K562 (cell line): ENCODE data around the gene PYM1. TPM values are rescaled to one million over a fixed set of nuclear protein-coding genes. Genes with fewer than 3 reads are reported as not detected.
A peak's percentile ranks its signal among the peaks of the same experiment; 100 is the strongest.

ENCODE experiments used
- ATAC-seq: fragments of 200-7000 bp; cut with Tn5 transposase; 3 replicates; pipeline ENCODE4 v1.9.1; 2020; ENCODE audit warnings: moderate library complexity
- BruUV-seq: library from RNA; stranded (reverse); fragments of 400-500 nt; replicated peaks from 2 replicates; lab custom pipeline; 2021; lab: Mats Ljungman, UMichigan
- CTCF ChIA-PET: fragments of 300-600 bp; formaldehyde crosslinking; extraction: SDS; loops from one replicate; lab custom pipeline; 2021; ENCODE audit warnings: low intra/inter-chr PET ratio; lab: Yijun Ruan, JAX
- POLR2A ChIA-PET: fragments of 300-600, 350-650 bp; sonication (Branson Sonifier 250); formaldehyde crosslinking; extraction: SDS; loops from one replicate; lab custom pipeline; 2021; ENCODE audit warnings: antibody characterized with exemption, inconsistent platforms; lab: Yijun Ruan, JAX
- DNase-seq, 4 experiments: peaks; one replicate each; pipeline versions ENCODE4 v3.0.0 to v3.0.0-alpha.2; 2011 to 2018; ENCODE audit warnings: low spot score in 3 of 4, mixed read lengths in 3 of 4; ENCODE audit errors: extremely low read depth in 1 of 4
- FAIRE-seq: peaks from 2 replicates; lab custom pipeline; 2011; peaks lifted over from hg19 to GRCh38; lab: Jason Lieb, UNC
- H2AFZ ChIP-seq: 2 replicates; pipeline ENCODE4 v1.6.0; 2011; ENCODE audit warnings: low read depth, low read length, control low read depth, inconsistent platforms
- H3K27ac ChIP-seq: fragments of 200-600 bp; 3 replicates; pipeline ENCODE4 v1.8.0; 2011; ENCODE audit warnings: low read depth, mild to moderate bottlenecking, control low read depth, inconsistent platforms, low read length, moderate library complexity, mixed read lengths; ENCODE audit errors: extremely low read depth
- H3K27me3 ChIP-seq, 2 experiments: fragments of 300-600 bp in 1 of 2; 2 replicates in 1 of 2; 3 replicates in 1 of 2; pipeline versions ENCODE4 v1.6.0 to v1.8.0; 2011; ENCODE audit warnings: inconsistent platforms in 2 of 2, low read length in 2 of 2, mild to moderate bottlenecking in 1 of 2, mixed read lengths in 1 of 2, moderate library complexity in 1 of 2; ENCODE audit not compliant: control insufficient read depth in 2 of 2, insufficient read depth in 2 of 2
- H3K36me3 ChIP-seq: fragments of 300-600 bp; 3 replicates; pipeline ENCODE4 v1.8.0; 2011; ENCODE audit warnings: mild to moderate bottlenecking, low read length, inconsistent platforms; ENCODE audit not compliant: control insufficient read depth, insufficient read depth
- H3K4me1 ChIP-seq, 2 experiments: fragments of 200-600 bp in 1 of 2; replicated peaks in 1 of 2; 2 replicates in 1 of 2; 3 replicates in 1 of 2; pipeline versions ENCODE4 v1.5.1 to v1.8.0; 2011; ENCODE audit warnings: inconsistent platforms in 2 of 2, low read length in 2 of 2, mild to moderate bottlenecking in 1 of 2, mixed read lengths in 1 of 2, moderate library complexity in 1 of 2; ENCODE audit not compliant: control insufficient read depth in 2 of 2, insufficient read depth in 2 of 2
- H3K4me2 ChIP-seq: 2 replicates; pipeline ENCODE4 v1.6.1; 2011; ENCODE audit warnings: low read length, control low read depth, inconsistent platforms, mixed read lengths; ENCODE audit not compliant: insufficient read depth
- H3K4me3 ChIP-seq: fragments of 200-600 bp; sonication (generic), shearing (Covaris generic); 2 replicates; pipeline ENCODE4 v1.5.1; 2016; ENCODE audit warnings: control low read depth, inconsistent platforms
- H3K79me2 ChIP-seq: fragments of 200-600 bp; 3 replicates; pipeline ENCODE4 v1.8.0; 2011; ENCODE audit warnings: low read length, inconsistent platforms; ENCODE audit not compliant: control insufficient read depth, insufficient read depth
- H3K9ac ChIP-seq, 2 experiments: 2 replicates each; pipeline versions ENCODE4 v1.6.0 to v1.6.1; 2011; ENCODE audit warnings: low read depth in 2 of 2, low read length in 2 of 2, control low read depth in 1 of 2, inconsistent platforms in 1 of 2, mild to moderate bottlenecking in 1 of 2, mixed read lengths in 1 of 2; ENCODE audit not compliant: insufficient read depth in 1 of 2
- H3K9me1 ChIP-seq: one replicate; pipeline ENCODE4 v1.6.0; 2011; ENCODE audit warnings: inconsistent platforms, mild to moderate bottlenecking, low read length, moderate library complexity; ENCODE audit not compliant: control insufficient read depth, insufficient read depth
- H3K9me3 ChIP-seq: replicated peaks from 2 replicates; pipeline ENCODE4 v1.5.1; 2011; ENCODE audit warnings: low read depth, low read length, inconsistent platforms; ENCODE audit not compliant: control insufficient read depth, insufficient read depth
- H4K20me1 ChIP-seq: replicated peaks from 2 replicates; pipeline ENCODE4 v1.6.1; 2011; ENCODE audit warnings: low read length, inconsistent platforms, mixed read lengths; ENCODE audit not compliant: control insufficient read depth, insufficient read depth
- BRF2 ChIP-seq: IDR thresholded peaks from 3 replicates; pipeline ENCODE4 v1.6.1; 2011; ENCODE audit warnings: borderline replicate concordance, mild to moderate bottlenecking; ENCODE audit not compliant: insufficient read length, insufficient read depth
- CBFA2T3 ChIP-seq: fragments of 450-650 bp; IDR thresholded peaks from 2 replicates; pipeline ENCODE4 v1.6.1; 2017
- LARP7 ChIP-seq: fragments of 450-650 bp; IDR thresholded peaks from 2 replicates; pipeline ENCODE4 v1.6.1; 2016
- MLLT1 ChIP-seq, 2 experiments: fragments of 450-650 bp; IDR thresholded peaks; 2 replicates each; pipeline ENCODE4 v1.6.1; 2016
- NCOA1 ChIP-seq: fragments of 450-650 bp; IDR thresholded peaks from 2 replicates; pipeline ENCODE4 v1.6.1; 2016; ENCODE audit warnings: low read depth
- NCOA4 ChIP-seq: fragments of 450-650 bp; IDR thresholded peaks from 2 replicates; pipeline ENCODE4 v1.6.1; 2018; ENCODE audit warnings: mild to moderate bottlenecking; ENCODE audit not compliant: partially characterized antibody
- NFRKB ChIP-seq: fragments of 450-650 bp; IDR thresholded peaks from 2 replicates; pipeline ENCODE4 v1.6.1; 2016; ENCODE audit warnings: low read depth
- SAFB2 ChIP-seq: fragments of 200-400 bp; formaldehyde crosslinking; IDR thresholded peaks from 2 replicates; pipeline ENCODE4 v1.6.1; 2018; ENCODE audit warnings: borderline replicate concordance, low read length, low read depth, moderate library complexity; ENCODE audit not compliant: severe bottlenecking
- SMARCA4 ChIP-seq: fragments of 450-650 bp; IDR thresholded peaks from 2 replicates; pipeline ENCODE4 v1.6.1; 2016
- SMARCE1 ChIP-seq: fragments of 450-650 bp; IDR thresholded peaks from 2 replicates; pipeline ENCODE4 v1.7.1; 2016; ENCODE audit warnings: mild to moderate bottlenecking
- TEAD1 ChIP-seq, 2 experiments: fragments of 450-650 bp in 1 of 2; sonication (generic) in 1 of 2; formaldehyde crosslinking; IDR thresholded peaks; 2 replicates each; pipeline versions ENCODE4 v1.4.0 to v1.8.0; 2020 to 2022; ENCODE audit warnings: mild to moderate bottlenecking in 2 of 2, missing genetic modification reagents in 1 of 2
- TRIM25 ChIP-seq: fragments of 450-650 bp; IDR thresholded peaks from 2 replicates; pipeline ENCODE4 v1.7.0; 2016; ENCODE audit warnings: borderline replicate concordance
- ZBED1 ChIP-seq: IDR thresholded peaks from 2 replicates; pipeline ENCODE4 v1.6.1; 2014
- ZNF282 ChIP-seq: sonication (generic); formaldehyde crosslinking; IDR thresholded peaks from 2 replicates; pipeline ENCODE4 v1.8.1; 2023; ENCODE audit warnings: missing genetic modification reagents
- WGBS: fragments of 100-300 bp; shearing (Covaris generic); methylation state at CpG from one replicate; pipeline ENCODE4 v1.1.6; 2016; ENCODE audit warnings: low coverage, mixed read lengths; ENCODE audit not compliant: insufficient coverage; ENCODE audit errors: missing lambda C conversion rate; 5-methylcytosine and 5-hydroxymethylcytosine counted together
- in situ Hi-C: fragments of 300-500 bp; cut with MboI; formaldehyde crosslinking; loops from 4 replicates; pipeline ENCODE4 v1.15.0; 2018; ENCODE audit warnings: inconsistent platforms, mixed read lengths
- intact Hi-C: fragments of 100-400 bp; cut with micrococcal nuclease; formaldehyde crosslinking; loops from 2 replicates; pipeline ENCODE4 v1.14.2; 2022
- polyA plus RNA-seq, 8 experiments: library from polyadenylated mRNA; depleted of rRNA in 4 of 8; stranded (reverse) in 5 of 8; unstranded in 3 of 8; fragments of >200 nt; fragmentation: Nextera tagmentation in 2 of 8; fragmentation: Illumina TruSeq in 1 of 8; extraction: Ambion mirVana in 2 of 8; extraction: Trizol in 1 of 8; gene quantifications; 2 replicates each; pipeline versions ENCODE4 v1.2.1 to v1.2.3, GENCODE V29; 2011 to 2014; ENCODE audit warnings: inconsistent platforms in 1 of 8, missing spikeins in 1 of 8
- total RNA-seq, 7 experiments: library from RNA; depleted of rRNA in 6 of 7; stranded (reverse); fragments of >200 nt in 6 of 7; fragmentation: Illumina TruSeq in 2 of 7; extraction: Trizol in 2 of 7; gene quantifications; 2 replicates each; pipeline versions ENCODE4 v1.2.1 to v1.2.3, GENCODE V29; 2011 to 2021; ENCODE audit warnings: low replicate concordance in 1 of 7
- TF ChIP-seq, protein P1 (sequence below), 3 experiments: fragments of 200-800 bp in 1 of 3; fragments of 250-450 bp in 1 of 3; fragments of 450-650 bp in 1 of 3; sonication (Bioruptor Pico) in 1 of 3; sonication (Bioruptor generic) in 1 of 3; formaldehyde crosslinking in 1 of 3; IDR thresholded peaks; 2 replicates each; pipeline versions ENCODE4 v1.6.1 to v1.8.0; 2016 to 2022; ENCODE audit warnings: mild to moderate bottlenecking in 2 of 3, missing genetic modification characterization in 2 of 3, missing compliant biosample characterization in 1 of 3, moderate library complexity in 1 of 3

The PYM1 gene
- total and polyA plus RNA-seq, 9 of the 15 experiments (the other 6 are each of a cell fraction or from before 2014, with no cell fraction given), result 29.0 to 51.3 (median 34.1) TPM

DNA sequence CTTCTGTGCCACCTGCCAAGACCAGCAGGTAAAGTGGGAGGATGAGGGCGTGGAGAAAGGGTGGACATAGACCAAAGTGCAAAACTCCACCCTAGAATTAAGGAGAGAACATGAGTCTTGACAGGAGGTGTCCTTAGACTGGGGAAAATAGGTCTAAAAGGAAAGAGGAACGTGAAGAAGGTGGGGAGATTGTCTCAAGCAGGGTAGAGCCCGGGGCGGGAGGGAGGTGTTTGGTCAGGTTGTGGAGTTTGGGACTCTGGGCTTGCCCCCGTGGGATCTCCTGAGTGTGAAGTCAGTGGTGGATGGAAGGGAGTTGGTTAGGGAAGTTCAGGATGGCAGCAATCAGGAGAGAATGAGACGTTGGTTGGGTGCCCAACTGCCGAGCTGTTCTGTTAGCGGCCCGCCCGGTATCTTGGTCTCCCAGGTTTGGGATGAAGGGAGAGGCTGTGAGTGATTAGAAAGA is 3.7 kb upstream of the PYM1 start:
- peak overlapping the region; percentile 87 for H3K4me2 ChIP-seq
- H3K36me3 ChIP-seq, result no peaks in the 10 kb centered on the region
- H3K27ac ChIP-seq, result peak overlapping the region; percentile 44
- no TSS peak for BruUV-seq
- POLR2A ChIA-PET, result interaction anchor here (1.1 to 2.1 kb wide), 3 partner anchors 8 to 143 kb away, joined by 3 to 18 read pairs (median 4); partner anchors contain the start of gene DNAJC14
- H3K9me3 ChIP-seq, result no peaks in the 10 kb centered on the region
- H3K9me1 ChIP-seq, result no peaks in the 10 kb centered on the region
- peaks cover 26% of the 10 kb centered on the region for H3K79me2 ChIP-seq
- H4K20me1 ChIP-seq, result no peaks in the 10 kb centered on the region
- 12% methylated on average over 10 of the region's 10 CpGs for WGBS
- FAIRE-seq, result no peak
- CTCF ChIA-PET, result no interaction called here
- H3K9ac ChIP-seq, result peak overlapping the region; percentile 53 to 93
- intact Hi-C loops, result no loop called here
- no peak for ATAC-seq
- no peaks in the 10 kb centered on the region for H3K27me3 ChIP-seq
- H3K4me1 ChIP-seq, result peaks cover 29% of the 10 kb centered on the region in 2 experiments; a peak in 4 of 5 replicates
- H2AFZ ChIP-seq, result peak overlapping the region; percentile 88
- in situ Hi-C loops, result no loop called here
- H3K4me3 ChIP-seq, result peak overlapping the region; percentile 38
- DNase-seq, result peak in 1 of 4 experiments; percentile 32
- TF ChIP-seq TEAD1 (CRISPR knock-in tag; IDR thresholded peaks at IDR 0.05) (no peak), BRF2 (no peak), MLLT1 (IDR thresholded peaks at IDR 0.05) (peak in 1 of 2 experiments; percentile 57; a peak in 1 of 4 replicates), NFRKB (0 out of 2 replicates have a peak, but pooled peaks have one; percentile 14), SMARCE1 (0 out of 2 replicates have a peak, but pooled peaks have one; percentile 18), NCOA1 (0 out of 2 replicates have a peak, but pooled peaks have one; percentile 31), ZNF282 (CRISPR knock-in tag) (no peak), LARP7 (0 out of 2 replicates have a peak, but pooled peaks have one; percentile 41), SAFB2 (no peak), SMARCA4 (peak; percentile 23; the same call in 1 of the 2 replicates), CBFA2T3 (0 out of 2 replicates have a peak, but pooled peaks have one; percentile 26), ZBED1 (no peak), TRIM25 (0 out of 2 replicates have a peak, but pooled peaks have one; percentile 78), NCOA4 (peak; percentile 66)
- TF ChIP-seq, protein P1, sequence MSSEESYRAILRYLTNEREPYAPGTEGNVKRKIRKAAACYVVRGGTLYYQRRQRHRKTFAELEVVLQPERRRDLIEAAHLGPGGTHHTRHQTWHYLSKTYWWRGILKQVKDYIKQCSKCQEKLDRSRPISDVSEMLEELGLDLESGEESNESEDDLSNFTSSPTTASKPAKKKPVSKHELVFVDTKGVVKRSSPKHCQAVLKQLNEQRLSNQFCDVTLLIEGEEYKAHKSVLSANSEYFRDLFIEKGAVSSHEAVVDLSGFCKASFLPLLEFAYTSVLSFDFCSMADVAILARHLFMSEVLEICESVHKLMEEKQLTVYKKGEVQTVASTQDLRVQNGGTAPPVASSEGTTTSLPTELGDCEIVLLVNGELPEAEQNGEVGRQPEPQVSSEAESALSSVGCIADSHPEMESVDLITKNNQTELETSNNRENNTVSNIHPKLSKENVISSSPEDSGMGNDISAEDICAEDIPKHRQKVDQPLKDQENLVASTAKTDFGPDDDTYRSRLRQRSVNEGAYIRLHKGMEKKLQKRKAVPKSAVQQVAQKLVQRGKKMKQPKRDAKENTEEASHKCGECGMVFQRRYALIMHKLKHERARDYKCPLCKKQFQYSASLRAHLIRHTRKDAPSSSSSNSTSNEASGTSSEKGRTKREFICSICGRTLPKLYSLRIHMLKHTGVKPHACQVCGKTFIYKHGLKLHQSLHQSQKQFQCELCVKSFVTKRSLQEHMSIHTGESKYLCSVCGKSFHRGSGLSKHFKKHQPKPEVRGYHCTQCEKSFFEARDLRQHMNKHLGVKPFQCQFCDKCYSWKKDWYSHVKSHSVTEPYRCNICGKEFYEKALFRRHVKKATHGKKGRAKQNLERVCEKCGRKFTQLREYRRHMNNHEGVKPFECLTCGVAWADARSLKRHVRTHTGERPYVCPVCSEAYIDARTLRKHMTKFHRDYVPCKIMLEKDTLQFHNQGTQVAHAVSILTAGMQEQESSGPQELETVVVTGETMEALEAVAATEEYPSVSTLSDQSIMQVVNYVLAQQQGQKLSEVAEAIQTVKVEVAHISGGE (CRISPR knock-in tag; IDR thresholded peaks at IDR 0.05), result no peak
